Mucosa of descending colon (tissue), 3 donors: Measurements from ENCODE around the gene PLA2R1. TPM values are rescaled to one million over a fixed set of nuclear protein-coding genes. Genes with fewer than 3 reads are reported as not detected.

ENCODE experiments used
- ATAC-seq: fragments of 200-7000 bp; cut with Tn5 transposase; one replicate; pipeline ENCODE4 v1.9.1; 2020; ENCODE audit warnings: mild to moderate bottlenecking, moderate library complexity
- DNase-seq, 3 donors: peaks; one replicate each; pipeline ENCODE4 v3.0.0-alpha.2; 2020
- H3K36me3 ChIP-seq: fragments of 200-600 bp; one replicate; pipeline ENCODE4 v1.8.0; 2021; ENCODE audit warnings: low read depth, mild to moderate bottlenecking
- H3K4me1 ChIP-seq: fragments of 200-600 bp; one replicate; pipeline ENCODE4 v1.8.0; 2021; ENCODE audit warnings: low read depth, mild to moderate bottlenecking
- H3K4me3 ChIP-seq: fragments of 200-600 bp; one replicate; pipeline ENCODE4 v1.8.0; 2021; ENCODE audit warnings: mild to moderate bottlenecking
- H3K9me3 ChIP-seq: fragments of 200-600 bp; one replicate; pipeline ENCODE4 v1.8.0; 2021; ENCODE audit warnings: mild to moderate bottlenecking
- CTCF ChIP-seq: fragments of 200-600 bp; IDR thresholded peaks from one replicate; pipeline ENCODE4 v1.8.0; 2022; ENCODE audit warnings: antibody characterized with exemption, mild to moderate bottlenecking
- intact Hi-C, 2 donors: fragments of 100-400 bp; cut with DNase I in 1 of 2; cut with micrococcal nuclease in 1 of 2; formaldehyde crosslinking; loops; one replicate each; pipeline versions ENCODE4 v1.11.0 to v1.11.1; 2022; cut with DNase I, micrococcal nuclease
- total RNA-seq, 3 donors: library from RNA; stranded (reverse); fragmentation: NEBNext Ultra II Directional in 2 of 3; extraction: Animal tissue kit (Norgen Biotek cat#: 25700) in 2 of 3; gene quantifications; one replicate each; pipeline versions ENCODE4 v1.2.1 to v1.2.4, GENCODE V29; 2021 to 2023
- donor health status: DM: no; HTN: no; CAD: no; lungs with moderate emphysema.
- donor health status: DM: no; HTN: no; CAD: no.
- donor health status: DM: no; HTN: yes; CAD: no.

The PLA2R1 gene
- total RNA-seq, 3 donors from 2014 or later: 8.0 to 19.1 (median 11.1) TPM

- ATAC-seq: peak; percentile 70
- no peaks in the 10 kb centered on the region for H3K4me1 ChIP-seq
- H3K4me3 ChIP-seq: no peak overlapping the region
- no peaks in the 10 kb centered on the region for H3K9me3 ChIP-seq
- no peak for TF ChIP-seq CTCF
- intact Hi-C loops: no loop called here
- H3K36me3 ChIP-seq: no peaks in the 10 kb centered on the region
- DNase-seq: no peak
Observed at GRCh38 chr2:159891917-159892730, 170.3 kb downstream of the PLA2R1 start.

- Histone ChIP-seq H3K4me1 (no peaks in the 10 kb centered on the region), H3K36me3 (no peaks in the 10 kb centered on the region), H3K4me3 (no peak overlapping the region), H3K9me3 (no peaks in the 10 kb centered on the region)
- ATAC-seq (no peak), DNase-seq (no peak)
- TF ChIP-seq CTCF: no peak
- intact Hi-C loops: no loop called here
Observed at GRCh38 chr2:159891267-159891588, 171.2 kb downstream of the PLA2R1 start.

GRCh38 chr2:159890551-159891266, 171.7 kb downstream of the PLA2R1 start:
- DNase-seq (no peak), ATAC-seq (peak; percentile 24)
- intact Hi-C loops: no loop called here
- no peaks in the 10 kb centered on the region for H3K9me3 ChIP-seq
- H3K4me3 ChIP-seq: no peak overlapping the region
- no peaks in the 10 kb centered on the region for H3K36me3 ChIP-seq
- H3K4me1 ChIP-seq: no peaks in the 10 kb centered on the region
- TF ChIP-seq CTCF: no peak

GRCh38 chr2:159882130-159882745, 180.2 kb downstream of the PLA2R1 start:
- Histone ChIP-seq H3K36me3 (no peaks in the 10 kb centered on the region), H3K9me3 (no peaks in the 10 kb centered on the region), H3K4me3 (no peak overlapping the region), H3K4me1 (no peaks in the 10 kb centered on the region)
- no peak for TF ChIP-seq CTCF
- no peak for ATAC-seq
- intact Hi-C loops: no loop called here
- DNase-seq: no peak

Other genes with a start within 250 kb of the PLA2R1 start
- 10 to 100 TPM; 20.8 to 44.9 (median 42.0) TPM for gene LY75, start 157.9 kb downstream of the PLA2R1 start, total RNA-seq
- 10 to 100 TPM in 2 of 3 donors, 1 to 10 TPM in 1; 9.0 to 35.7 (median 16.2) TPM for gene ITGB6, start 137.7 kb upstream of the PLA2R1 start, total RNA-seq